HG03066 (cell line): Measurements from ENCODE around the gene SCFD1.
"Not testable (repeated sequence)": the region's sequence is repeated elsewhere in the genome, so short reads cannot be mapped to it uniquely, and the experiment has no call there.

Experiments
- ATAC-seq: cut with Tn5 transposase; IDR thresholded peaks from one replicate; pipeline ENCODE4 v1.9.1; 2021; ENCODE audit warnings: low read depth; ENCODE audit not compliant: unreplicated experiment

The SCFD1 gene

DNA sequence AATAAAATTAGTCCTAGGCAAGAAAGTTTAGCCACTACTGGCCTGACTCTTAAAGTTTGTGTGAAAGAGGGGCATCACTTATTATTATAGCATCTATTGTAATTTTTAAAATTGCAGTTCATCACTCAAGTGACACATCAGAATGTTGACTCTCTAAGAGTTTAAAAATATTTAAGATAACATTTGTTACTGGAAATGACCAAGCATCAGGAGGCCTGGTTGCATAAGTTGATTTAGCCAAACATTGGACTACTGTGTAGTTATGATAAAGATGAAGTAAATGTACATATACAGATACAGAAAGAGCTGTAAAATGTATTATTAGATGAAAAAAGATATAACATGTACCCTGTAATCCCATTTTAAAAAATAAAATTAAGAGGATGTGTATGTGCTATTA lies 47.5 kb downstream of the SCFD1 start:
- ATAC-seq: no peak

DNA sequence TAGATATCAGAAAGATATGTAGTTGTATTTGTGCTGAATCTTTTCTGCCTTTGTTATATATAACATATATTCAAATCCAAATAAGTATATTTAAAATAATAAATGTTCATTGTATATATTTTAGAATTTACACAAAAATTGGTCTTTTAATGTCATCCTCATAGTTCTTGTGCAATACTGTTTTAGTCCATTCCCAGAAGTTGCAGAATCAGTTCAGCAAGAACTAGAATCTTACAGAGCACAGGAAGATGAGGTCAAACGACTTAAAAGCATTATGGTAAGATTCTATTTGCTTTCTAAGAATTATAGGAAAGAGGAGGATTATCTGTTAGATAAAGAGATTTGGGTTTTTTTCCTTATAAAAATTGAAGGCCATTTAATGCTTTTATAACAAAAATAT lies 51.0 kb downstream of the SCFD1 start:
- no peak for ATAC-seq

DNA sequence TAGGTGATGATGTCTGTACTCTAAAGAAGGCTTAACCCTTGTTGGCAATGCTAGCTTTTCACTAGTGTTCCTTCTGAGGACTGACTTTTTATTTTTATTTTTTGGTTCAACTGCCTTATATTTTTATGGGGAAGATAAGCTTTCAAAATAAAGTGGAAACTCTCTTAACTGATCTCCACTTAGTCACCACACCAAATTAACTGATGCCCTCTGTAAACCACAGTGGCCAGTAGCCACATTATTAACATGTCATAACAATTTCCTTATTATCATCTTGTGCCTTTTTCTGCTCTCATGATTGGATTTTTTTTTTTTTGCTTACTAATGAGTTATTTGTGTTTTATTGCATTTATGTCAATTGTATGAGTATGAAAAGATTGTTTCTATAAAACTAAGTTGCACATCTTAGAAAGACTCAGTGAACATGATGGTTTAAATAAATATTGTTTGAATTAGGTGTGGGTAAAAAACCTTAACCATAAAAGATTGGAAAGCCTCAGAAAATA lies 56.9 kb downstream of the SCFD1 start:
- ATAC-seq: no peak

DNA sequence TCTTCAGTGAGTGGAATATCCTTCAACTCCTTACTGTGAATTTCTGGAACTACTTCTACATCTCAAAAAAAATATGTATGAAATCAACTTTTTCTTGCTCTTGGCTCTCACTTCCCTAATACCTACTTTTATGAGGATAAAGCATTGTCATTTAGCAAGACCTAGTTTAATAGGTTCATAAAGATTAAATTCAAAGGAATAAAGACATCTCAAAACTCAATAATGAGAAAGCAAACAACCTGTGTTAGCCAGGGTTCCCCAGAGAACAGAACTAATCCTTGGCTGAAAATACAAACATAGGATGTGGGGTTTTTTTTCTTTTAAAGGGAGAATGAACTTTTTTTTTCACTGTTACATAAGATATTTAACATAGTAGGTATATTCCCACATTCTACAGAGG lies 57.9 kb downstream of the SCFD1 start:
- no peak for ATAC-seq

DNA sequence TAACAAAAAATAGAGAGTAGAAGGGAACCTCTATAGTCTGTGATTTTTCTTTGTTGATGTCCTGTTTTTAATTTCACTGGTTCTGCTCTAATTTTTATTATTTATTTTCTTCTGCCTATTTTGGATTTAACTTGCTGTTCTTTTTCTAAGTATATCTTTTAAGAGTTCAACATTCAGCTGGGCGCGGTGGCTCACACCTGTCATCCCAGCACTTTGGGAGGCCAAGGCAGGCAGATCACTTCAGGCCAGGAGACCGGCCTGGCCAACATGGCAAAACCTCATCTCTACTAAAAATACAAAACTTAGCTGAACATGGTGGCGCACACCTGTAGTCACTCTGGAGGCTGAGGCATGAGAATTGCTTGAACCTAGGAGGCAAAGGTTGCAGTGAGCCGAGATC lies 58.7 kb downstream of the SCFD1 start:
- ATAC-seq: not testable (repeated sequence)

DNA sequence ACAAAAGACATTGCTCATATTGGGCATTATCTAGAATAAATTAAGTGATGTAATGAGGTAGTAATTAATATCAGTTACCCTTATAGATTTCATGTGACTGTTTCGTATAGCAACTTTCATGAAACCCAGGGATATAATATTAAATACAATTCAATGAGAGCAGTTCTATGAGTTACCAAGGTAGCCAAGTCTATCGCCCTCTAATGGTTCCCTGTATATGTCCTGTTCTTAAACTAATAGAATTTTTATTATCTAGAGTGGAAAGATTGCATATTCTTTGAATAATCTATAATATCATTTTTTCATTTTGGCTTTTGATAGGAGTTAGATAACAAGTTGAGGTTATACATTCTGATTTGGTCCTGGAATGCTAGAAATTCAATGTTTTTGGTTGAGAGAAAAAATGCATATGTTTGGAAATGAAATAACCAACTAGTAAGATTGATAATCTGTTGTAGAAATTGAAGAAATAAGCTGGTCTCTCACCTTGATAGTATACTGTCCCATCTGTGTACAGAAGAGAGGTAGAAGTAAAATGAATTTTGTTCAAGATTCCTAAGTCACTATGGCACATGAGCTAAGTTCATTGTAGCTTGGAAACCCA lies 59.7 kb downstream of the SCFD1 start:
- ATAC-seq: no peak

DNA sequence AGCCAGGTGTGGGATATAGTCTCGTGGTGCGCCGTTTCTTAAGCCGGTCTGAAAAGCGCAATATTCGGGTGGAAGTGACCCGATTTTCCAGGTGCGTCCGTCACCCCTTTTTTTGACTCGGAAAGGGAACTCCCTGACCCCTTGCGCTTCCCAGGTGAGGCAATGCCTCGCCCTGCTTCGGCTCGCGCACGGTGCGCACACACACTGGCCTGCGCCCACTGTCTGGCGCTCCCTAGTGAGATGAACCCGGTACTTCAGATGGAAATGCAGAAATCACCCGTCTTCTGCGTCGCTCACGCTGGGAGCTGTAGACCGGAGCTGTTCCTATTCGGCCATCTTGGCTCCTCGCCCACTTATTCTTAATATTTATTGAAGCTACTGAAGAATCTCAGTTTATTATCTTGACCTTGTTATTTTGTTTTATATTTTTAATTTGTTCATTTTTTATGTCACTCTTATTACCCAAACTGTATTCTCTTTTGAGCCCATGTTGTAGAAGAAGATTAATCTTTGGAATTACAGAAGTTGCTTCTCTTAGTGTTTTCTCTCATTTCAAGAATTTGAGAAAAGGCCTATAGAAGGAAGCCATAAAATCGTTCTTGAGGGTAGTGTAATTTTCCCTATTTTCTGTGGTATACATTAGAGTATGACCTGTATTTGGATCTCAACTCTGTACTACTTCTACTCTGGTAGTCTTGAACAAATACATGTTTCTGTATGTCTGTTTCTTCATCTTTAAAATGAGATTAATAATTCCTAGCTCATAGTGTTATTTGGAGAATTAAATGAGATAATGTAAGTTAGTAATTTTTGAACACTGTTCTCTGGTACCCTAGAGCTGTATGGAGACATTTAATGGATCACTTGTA lies 68.6 kb downstream of the SCFD1 start:
- not testable (repeated sequence) for ATAC-seq

DNA sequence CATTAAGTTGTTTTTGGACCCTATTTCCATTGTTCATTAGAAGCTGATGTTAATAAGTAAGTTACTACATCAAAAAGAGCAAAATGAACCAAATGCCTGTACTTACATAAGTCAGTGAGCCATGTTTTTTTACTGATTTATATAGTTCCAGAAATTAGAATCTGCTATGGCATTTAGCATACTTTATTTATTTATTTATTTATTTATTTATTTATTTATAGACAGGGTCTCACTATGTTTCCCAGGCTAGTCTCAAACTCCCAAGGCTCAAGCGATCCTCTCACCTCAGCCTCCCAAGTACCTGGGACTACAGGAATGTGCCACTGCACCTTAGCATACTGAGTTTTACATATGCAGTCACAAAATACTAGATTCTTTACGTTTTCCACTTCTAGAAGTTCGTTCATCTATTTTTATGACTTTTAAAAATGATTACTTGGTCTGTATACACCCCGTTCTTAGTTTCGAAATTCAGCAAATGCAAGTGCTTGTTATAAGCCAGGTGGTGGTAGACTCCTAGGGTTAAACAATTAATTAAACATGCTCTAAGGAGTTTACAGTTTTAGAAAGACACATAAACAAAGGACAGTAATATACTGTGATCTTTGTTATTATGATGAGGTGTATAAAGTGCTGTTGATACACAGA lies 69.8 kb downstream of the SCFD1 start:
- ATAC-seq: no peak

DNA sequence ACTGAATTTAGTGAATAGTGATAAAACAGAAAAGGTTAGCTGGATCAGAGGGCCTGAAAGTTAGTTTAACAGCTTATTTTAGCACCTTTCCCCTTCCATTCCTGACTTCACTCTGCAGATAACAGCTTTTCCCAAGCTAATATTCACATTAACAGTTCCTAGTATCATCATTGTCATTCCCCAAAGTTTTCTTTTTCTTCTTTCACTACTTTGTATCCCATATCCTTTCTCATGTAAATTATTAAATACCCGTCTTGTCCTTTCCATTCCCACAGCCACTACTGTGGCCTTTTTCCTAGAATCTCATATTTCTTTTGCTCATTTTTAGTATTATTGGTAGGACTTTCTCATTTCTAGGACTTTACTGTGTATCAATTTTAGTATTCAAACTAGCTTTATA lies 70.5 kb downstream of the SCFD1 start:
- ATAC-seq: no peak

DNA sequence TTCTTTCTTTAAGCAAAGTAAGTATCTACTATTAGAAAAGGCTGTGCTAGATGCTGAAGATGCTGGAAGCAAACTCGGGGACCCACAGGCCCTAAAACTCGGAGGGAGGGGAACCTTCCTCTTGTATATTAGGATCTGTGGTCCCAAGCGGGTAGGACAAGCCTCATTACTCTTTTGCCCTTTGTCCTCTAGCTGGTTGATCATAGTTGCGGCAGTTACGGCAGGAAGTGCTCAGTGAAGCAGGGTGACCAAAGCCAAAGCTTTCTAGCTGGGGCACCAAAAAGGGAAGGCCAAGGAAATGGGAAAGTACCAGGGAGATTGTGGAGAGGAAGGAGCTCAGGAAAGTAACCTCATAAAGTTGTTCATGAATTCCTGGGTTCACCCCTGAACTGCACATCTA lies 76.3 kb downstream of the SCFD1 start:
- ATAC-seq: no peak

DNA sequence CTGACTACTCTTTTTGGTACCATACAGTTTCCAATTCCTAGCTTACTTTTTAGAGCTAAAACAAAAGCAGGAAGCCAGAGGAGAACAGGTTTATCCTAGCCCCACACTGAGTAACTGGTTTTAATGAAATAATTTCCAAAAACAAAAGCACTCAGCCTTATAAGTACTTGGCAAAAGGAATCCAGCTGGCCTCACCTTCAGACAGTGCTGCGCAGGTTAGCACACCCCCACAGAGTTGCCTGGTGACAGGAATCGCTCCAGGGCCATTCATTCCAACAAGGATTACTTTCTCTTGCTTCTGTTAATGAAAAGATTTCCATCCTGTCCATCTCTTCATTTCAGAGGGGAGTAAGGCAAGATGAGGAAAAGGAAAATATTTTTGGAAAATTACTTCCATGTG lies 84.6 kb downstream of the SCFD1 start:
- ATAC-seq: no peak

DNA sequence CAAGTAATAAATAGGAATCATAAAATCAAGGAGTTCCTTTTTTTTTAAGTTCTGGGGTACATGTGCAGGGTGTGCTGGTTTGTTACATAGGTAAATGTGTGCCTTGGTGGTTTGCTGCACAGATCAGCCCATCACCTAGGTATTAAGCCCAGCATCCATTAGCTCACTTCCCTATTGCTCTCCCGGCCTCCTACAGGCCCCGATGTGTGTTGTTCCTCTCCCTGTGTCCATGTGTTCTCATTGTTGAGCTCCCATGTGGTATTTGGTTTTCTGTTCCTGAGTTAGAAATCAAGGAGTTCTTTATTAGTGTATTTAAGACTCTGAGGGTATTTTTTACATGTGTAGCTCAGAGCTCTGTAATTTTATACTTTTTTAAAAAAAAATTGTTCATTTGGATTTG lies 86.0 kb downstream of the SCFD1 start:
- no peak for ATAC-seq

DNA sequence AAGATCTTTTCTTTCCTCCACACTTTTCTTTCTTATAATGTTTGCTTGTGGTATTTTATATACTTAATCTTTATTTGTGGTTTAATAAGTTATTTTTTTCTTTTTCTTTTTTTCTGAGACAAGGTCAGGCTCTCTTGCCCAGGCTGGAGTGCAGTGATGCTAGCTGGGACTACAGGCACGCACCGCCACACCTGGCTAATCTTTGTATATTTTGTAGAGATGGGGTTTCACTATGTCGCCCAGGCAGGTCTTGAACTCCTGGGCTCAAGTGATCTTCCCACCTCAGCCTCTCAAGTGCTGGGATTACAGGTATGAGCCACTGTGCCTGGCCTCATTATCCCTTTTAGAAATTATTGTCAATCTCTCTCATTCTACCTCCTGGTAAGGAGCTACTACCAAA lies 87.1 kb downstream of the SCFD1 start:
- no peak for ATAC-seq

DNA sequence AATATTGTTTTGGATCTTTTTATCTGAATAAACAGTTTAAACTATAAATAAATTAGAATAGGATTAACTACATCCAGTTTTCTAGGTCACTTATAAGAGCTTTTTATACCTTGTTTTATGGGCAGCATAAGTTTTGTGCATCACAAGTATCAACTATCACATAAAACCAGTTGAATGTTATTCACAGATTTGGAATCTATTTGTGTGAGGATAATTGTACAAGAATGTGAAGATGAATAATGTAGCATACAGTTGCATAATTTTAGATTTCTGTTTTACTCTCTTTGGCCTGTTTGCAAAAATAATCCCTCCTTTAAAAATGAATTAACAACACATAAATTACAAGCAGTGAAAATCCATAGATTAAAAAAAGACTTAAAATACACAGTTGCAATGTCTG lies 88.8 kb downstream of the SCFD1 start:
- ATAC-seq: no peak

DNA sequence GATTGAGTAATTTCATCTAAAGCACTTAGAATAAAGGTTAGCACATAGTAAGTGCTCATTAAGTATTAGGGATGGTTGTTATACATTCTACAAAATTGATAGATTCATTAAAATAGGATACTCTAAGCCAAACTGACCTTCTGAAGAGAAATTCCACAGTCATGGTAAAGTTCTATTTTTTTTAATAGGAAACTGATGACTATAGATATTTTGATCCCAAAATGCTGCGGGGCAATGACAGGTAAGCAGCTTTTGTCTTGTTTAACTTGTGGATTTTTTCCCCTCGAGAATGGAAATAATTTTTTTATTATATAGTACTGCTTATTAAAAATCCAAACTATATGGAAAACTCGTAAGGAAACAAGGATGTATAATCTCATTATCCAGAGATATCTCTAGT lies 97.0 kb downstream of the SCFD1 start:
- ATAC-seq: no peak

DNA sequence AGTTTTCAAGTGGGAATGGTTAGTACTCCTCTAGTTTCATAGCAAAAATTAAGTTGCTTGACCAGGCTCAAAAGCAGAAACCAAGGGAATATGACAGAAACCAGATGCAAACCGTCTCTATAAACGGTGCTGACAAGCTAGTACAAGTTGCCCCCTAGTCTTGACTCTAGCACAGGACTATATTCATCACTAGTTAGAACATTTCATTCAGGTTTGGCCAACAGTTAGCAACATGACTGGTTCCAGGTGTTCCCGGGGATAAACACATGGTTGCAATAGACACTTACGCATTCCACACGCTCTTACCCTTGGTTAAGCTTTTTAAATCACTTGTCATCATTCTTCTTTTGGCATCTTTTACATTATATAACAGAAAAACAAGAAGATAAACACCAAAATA lies 103.6 kb downstream of the SCFD1 start:
- ATAC-seq: no peak

DNA sequence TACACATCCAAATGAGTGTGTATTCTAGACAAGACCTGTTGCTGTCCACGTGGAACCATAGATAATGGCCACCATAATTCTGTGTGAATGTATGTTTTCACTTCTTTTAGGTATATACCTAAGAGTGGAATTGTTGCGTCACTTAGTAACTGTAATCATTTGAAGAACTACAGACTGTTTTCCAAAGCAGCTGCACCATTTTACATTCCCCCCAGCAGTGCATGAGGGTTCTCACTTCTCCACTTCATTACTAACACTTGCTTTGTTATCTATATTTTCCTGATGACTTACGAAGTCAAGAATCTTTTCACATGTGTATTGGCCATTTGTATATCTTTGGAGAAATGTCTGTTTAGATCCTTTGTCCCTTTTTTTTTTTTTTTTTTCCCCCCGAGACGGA lies 106.4 kb downstream of the SCFD1 start:
- ATAC-seq: no peak

DNA sequence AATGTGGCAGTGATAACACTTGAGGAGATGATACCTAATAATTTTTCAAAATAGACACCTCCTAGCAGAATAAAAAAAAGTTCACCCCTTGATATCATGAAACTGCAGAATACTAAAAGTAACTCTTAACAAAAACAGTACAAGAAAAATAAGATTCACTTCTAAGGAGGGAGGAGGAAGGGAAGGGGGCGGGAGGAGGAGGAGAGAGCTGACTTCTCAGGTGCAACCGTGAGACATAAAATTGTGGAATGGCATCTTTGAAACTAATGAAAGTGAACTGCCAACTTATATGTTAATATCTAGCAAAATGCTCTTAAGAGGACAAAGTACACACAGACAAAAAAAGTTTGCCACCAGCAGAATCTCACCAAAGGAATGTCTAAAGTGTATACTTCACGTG lies 115.8 kb downstream of the SCFD1 start:
- ATAC-seq: no peak

DNA sequence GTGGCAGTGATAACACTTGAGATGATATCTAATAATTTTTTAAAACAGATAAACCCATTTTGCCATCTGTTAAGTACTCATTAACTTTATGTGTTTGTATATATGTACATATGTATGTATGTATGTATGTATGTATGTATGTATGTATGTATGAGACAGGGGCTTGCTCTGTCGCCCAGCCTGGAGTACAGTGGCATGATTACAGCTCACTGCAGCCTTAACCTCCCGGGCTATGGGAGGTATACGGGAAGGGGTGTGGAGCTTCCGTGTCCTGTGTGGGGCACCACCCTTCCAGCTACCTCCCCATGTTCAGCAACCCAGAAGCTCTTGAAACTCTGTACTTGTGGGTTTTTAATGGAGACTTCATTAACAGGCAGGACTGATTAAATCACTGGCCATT lies 116.9 kb downstream of the SCFD1 start:
- no peak for ATAC-seq

DNA sequence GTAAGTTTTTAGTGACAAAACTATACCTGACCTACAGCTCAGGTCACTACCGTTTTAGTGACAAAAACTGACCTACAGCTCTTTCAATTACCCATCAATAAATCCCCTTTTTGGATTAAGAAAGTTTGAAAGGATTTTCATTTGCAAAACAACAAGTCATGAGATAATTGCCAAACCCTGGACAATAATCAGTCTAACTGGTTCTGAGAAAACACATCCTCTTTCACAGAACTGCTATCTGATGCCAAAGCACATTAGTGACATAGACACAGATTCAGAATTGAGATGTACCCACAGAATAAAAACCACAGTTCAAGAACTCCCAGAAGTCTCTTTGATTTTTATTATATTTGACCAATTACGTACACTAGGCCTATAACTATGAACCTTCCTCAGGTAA lies 126.2 kb downstream of the SCFD1 start:
- ATAC-seq: no peak

DNA sequence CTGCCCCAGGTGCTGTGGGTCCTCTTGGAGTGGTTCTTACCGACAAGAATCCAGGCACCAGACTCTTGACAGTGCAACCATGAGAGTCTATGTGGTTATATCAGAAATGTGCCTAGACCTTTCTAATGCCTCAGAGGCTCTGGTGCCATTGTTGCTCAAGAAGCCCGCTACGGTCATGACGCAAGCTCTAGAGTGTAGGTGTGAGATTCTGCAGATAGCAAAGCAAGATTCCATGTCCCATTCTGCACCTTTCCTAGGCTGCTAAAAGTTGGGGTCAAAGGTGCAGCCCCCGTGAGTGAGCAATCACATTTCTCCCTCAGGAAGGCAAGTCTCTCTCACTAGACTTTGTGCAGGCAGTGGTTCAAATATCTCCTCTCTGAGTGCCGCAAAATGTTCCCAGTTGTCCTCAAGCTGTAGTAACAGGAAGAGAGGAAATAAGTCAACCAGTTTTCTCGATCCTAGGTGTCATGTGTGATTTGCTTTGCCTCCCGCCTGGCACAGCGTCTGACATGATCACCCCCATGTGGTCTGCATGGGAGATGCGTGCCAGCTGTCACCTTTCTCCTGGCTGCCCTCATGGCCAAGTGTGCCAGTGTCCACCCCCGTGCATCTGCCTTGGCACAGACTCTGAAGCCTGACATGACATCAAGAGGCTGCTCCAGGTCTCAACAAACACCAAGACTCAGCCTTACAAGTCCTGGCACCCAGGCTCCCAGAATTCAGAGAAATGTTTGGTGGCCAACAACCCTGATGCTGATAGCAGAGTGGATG lies 129.7 kb downstream of the SCFD1 start:
- ATAC-seq: no peak
